Aorta (tissue), 5 donors: ENCODE results near the gene EFCAB8. TPM values are rescaled to one million over a fixed set of nuclear protein-coding genes. Genes with fewer than 3 reads are reported as not detected.

Source experiments
- ATAC-seq: fragments of 200-7000 bp; cut with Tn5 transposase; one replicate; pipeline ENCODE4 v1.9.1; 2022; ENCODE audit warnings: moderate library complexity; ENCODE audit not compliant: low FRiP score
- DNase-seq, 2 donors: peaks; one replicate each; pipeline ENCODE4 v3.0.0-alpha.2; 2020
- H3K27ac ChIP-seq, 2 donors: one replicate each; pipeline ENCODE4 v1.5.1; 2013; ENCODE audit warnings: low read length in 2 of 2, mild to moderate bottlenecking in 2 of 2, moderate library complexity in 2 of 2, control low read depth in 1 of 2, inconsistent platforms in 1 of 2, low read depth in 1 of 2
- H3K27me3 ChIP-seq, 2 donors: one replicate each; pipeline ENCODE4 v1.6.1; 2013; ENCODE audit warnings: control low read depth in 1 of 2, low read length in 1 of 2, mild to moderate bottlenecking in 1 of 2, moderate library complexity in 1 of 2; ENCODE audit not compliant: insufficient read depth in 2 of 2, control insufficient read depth in 1 of 2
- H3K36me3 ChIP-seq, 2 donors: one replicate each; pipeline ENCODE4 v1.6.1; 2013; ENCODE audit warnings: control low read depth in 1 of 2, low read length in 1 of 2, mild to moderate bottlenecking in 1 of 2; ENCODE audit not compliant: insufficient read depth in 2 of 2, control insufficient read depth in 1 of 2
- H3K4me1 ChIP-seq, 2 donors: one replicate each; pipeline ENCODE4 v1.6.1; 2013; ENCODE audit warnings: low read length in 2 of 2, control low read depth in 1 of 2, mild to moderate bottlenecking in 1 of 2, moderate library complexity in 1 of 2; ENCODE audit not compliant: insufficient read depth in 2 of 2, control insufficient read depth in 1 of 2
- H3K4me3 ChIP-seq, 2 donors: one replicate each; pipeline ENCODE4 v1.5.1; 2013; ENCODE audit warnings: low read length in 2 of 2, control low read depth in 1 of 2, mild to moderate bottlenecking in 1 of 2
- H3K9me3 ChIP-seq: one replicate; pipeline ENCODE4 v1.6.1; 2013; ENCODE audit warnings: mild to moderate bottlenecking, low read length; ENCODE audit not compliant: control insufficient read depth
- WGBS, 2 donors: extraction: QIAGEN DNeasy Blood & Tissue Kit; methylation state at CpG; one replicate each; pipeline ENCODE4 v1.1.7; 2013; 5-methylcytosine and 5-hydroxymethylcytosine counted together
- intact Hi-C, 2 donors: fragments of 100-400 bp; cut with DNase I; formaldehyde crosslinking; loops; one replicate each; pipeline versions ENCODE4 v1.14.2 to v1.15.0; 2022
- polyA plus RNA-seq, 2 donors: library from polyadenylated mRNA; stranded (reverse); fragments of 200-250 nt; gene quantifications; one replicate each; pipeline ENCODE4 v1.2.3, GENCODE V29; 2013
- total RNA-seq, 2 donors: library from RNA; stranded (reverse); fragmentation: NEBNext Ultra II Directional; extraction: Animal tissue kit (Norgen Biotek cat#: 25700); gene quantifications; one replicate each; pipeline ENCODE4 v1.2.1, GENCODE V29; 2021
- donor health status: healthy with polysubstance abuse.
- donor health status: Bipolar disorder and iron deficiency.
- donor health status: DM: no; HTN: no; CAD: no.
- donor health status: DM: no; HTN: no; CAD: no.
- donor health status: DM: yes; HTN: yes; CAD: no.

EFCAB8 gene
- total and polyA plus RNA-seq, 4 donors: 0.13 to 1.1 (median 0.81) TPM; not detected in 1

- Histone ChIP-seq H3K27ac (no peak overlapping the region), H3K4me1 (no peaks in the 10 kb centered on the region), H3K4me3 (no peak overlapping the region), H3K27me3 (no peaks in the 10 kb centered on the region), H3K9me3 (peaks cover 2% of the 10 kb centered on the region), H3K36me3 (no peaks in the 10 kb centered on the region)
- ATAC-seq: no peak
- DNase-seq: peak in 1 of 2 donors; percentile 32
- WGBS, 2 donors: 66 to 69% methylated on average over 12 of the region's 12 CpGs
- intact Hi-C loops: no loop called here
Observed at GRCh38 chr20:32918296-32918695, 59.6 kb downstream of the EFCAB8 start.

DNA sequence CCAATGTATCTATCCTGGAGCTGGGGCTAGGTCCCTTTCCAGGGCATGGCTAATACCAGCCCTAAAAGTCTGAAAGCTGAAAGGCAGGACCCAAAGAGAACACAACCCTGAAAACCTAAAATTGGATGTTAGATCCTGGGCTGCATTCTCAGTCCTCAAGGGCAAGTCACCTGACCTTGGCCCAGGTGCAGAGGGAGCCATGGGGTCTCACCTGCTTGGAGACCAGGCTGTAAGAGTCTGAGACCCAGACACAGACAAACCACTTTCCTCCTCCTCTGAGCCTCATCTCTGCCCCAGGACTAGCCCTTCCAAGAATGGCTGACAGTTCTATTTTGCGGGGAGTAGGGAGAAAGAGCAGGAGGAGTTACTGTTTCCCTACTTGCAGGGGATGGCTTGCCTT is 60.0 kb downstream of the EFCAB8 start:
- Histone ChIP-seq H3K27ac (no peak overlapping the region), H3K9me3 (peaks cover 2% of the 10 kb centered on the region), H3K4me1 (no peaks in the 10 kb centered on the region), H3K36me3 (no peaks in the 10 kb centered on the region), H3K4me3 (no peak overlapping the region), H3K27me3 (no peaks in the 10 kb centered on the region)
- ATAC-seq: no peak
- peak in 1 of 2 donors; percentile 31 for DNase-seq
- 79 to 89% methylated on average over 1 of the region's 1 CpG for WGBS, 2 donors
- intact Hi-C loops: no loop called here

GRCh38 chr20:32920066-32920465 is 61.3 kb downstream of the EFCAB8 start:
- Histone ChIP-seq H3K27ac (no peak overlapping the region), H3K36me3 (no peaks in the 10 kb centered on the region), H3K9me3 (no peaks in the 10 kb centered on the region), H3K4me1 (no peaks in the 10 kb centered on the region), H3K27me3 (no peaks in the 10 kb centered on the region), H3K4me3 (no peak overlapping the region)
- no peak for ATAC-seq
- WGBS, 2 donors: 91 to 92% methylated on average over 12 of the region's 12 CpGs
- peak in 1 of 2 donors; percentile 35 for DNase-seq
- intact Hi-C loops: no loop called here

DNA sequence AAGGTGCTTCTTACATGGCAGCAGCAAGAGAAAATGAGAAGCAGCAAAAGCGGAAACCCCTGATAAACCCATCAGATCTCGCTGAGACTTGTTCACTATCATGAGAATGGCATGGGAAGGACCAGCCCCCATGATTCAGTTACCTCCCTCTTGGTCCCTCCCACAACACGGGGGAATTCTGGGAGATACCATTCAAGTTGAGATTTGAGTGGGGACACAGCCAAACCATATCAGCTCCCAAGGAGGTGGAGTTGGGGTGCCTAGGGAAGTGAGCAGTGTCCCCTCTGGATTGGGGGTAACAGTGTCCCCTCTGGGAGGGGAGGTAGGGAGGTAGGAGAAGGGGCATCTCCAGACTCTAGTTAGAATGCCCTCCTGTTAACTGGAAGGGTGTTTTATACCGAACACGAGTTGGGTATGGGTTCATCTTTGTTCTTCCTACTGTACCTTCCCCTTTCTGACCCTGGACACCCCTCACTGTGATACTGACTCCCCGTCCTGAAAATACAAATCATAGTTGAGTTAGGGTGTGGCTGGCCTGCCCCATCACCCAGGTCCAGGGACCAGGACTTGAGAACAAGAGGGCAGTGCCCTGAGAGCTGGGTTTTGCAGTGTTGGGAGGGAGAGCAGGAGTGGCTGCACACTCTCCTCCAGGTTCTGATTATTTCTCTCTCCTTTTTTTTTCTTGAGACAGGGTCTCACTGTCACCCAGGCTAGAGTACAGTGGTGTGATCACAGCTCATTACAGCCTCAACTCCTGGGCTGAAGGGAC is 62.0 kb downstream of the EFCAB8 start:
- intact Hi-C loops: no loop called here
- DNase-seq: peak in 1 of 2 donors; percentile 16
- Histone ChIP-seq H3K4me3 (no peak overlapping the region), H3K4me1 (no peaks in the 10 kb centered on the region), H3K9me3 (no peaks in the 10 kb centered on the region), H3K36me3 (no peaks in the 10 kb centered on the region), H3K27ac (no peak overlapping the region), H3K27me3 (no peaks in the 10 kb centered on the region)
- ATAC-seq: no peak
- 84 to 86% methylated on average over 6 of the region's 6 CpGs for WGBS, 2 donors

GRCh38 chr20:32922466-32922865 is 63.7 kb downstream of the EFCAB8 start:
- 76 to 83% methylated on average over 3 of the region's 3 CpGs for WGBS, 2 donors
- intact Hi-C loops: no loop called here
- Histone ChIP-seq H3K4me3 (no peak overlapping the region), H3K27ac (no peak overlapping the region), H3K4me1 (no peaks in the 10 kb centered on the region), H3K36me3 (no peaks in the 10 kb centered on the region), H3K27me3 (no peaks in the 10 kb centered on the region), H3K9me3 (no peaks in the 10 kb centered on the region)
- ATAC-seq: no peak
- no peak for DNase-seq

- H3K4me1 ChIP-seq: no peaks in the 10 kb centered on the region
Observed at GRCh38 chr20:32924781-32925180, 66.1 kb downstream of the EFCAB8 start.

GRCh38 chr20:32925481-32926196 is 66.9 kb downstream of the EFCAB8 start:
- intact Hi-C loops: no loop called here
- Histone ChIP-seq H3K4me1 (no peaks in the 10 kb centered on the region), H3K36me3 (no peaks in the 10 kb centered on the region), H3K27ac (no peak overlapping the region), H3K4me3 (no peak overlapping the region), H3K27me3 (no peaks in the 10 kb centered on the region), H3K9me3 (no peaks in the 10 kb centered on the region)
- no peak for DNase-seq
- ATAC-seq: no peak
- 81 to 82% methylated on average over 17 of the region's 17 CpGs for WGBS, 2 donors

More at GRCh38 chr20:32924781-32925180, 66.1 kb downstream of the EFCAB8 start:
- intact Hi-C loops: no loop called here
- Histone ChIP-seq H3K27me3 (no peaks in the 10 kb centered on the region), H3K36me3 (no peaks in the 10 kb centered on the region), H3K9me3 (no peaks in the 10 kb centered on the region), H3K4me3 (no peak overlapping the region), H3K27ac (no peak overlapping the region)
- DNase-seq (no peak), ATAC-seq (no peak)
- WGBS, 2 donors: 92 to 100% methylated on average over 1 of the region's 1 CpG

DNA sequence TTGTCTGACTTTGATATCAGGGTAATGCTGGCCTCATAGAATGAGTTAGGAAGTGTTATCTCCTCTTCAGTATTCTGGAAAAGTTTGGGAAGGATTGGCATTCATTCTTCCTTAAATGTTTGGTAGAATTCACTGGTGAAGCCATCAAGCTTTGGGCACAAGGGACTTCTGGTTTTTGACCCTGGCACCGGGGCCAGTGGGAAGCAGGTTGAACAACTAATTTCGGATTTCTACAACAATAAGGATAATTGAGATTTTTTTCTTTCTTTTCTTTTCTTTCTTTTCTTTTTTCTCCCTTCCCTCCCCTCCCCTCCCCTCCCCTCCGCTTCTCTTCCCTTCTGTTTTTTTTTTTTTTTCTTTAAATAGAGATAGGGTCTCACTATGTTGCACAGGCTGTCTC is 70.4 kb downstream of the EFCAB8 start:
- Histone ChIP-seq H3K27ac (no peak overlapping the region), H3K4me1 (no peaks in the 10 kb centered on the region), H3K27me3 (no peaks in the 10 kb centered on the region), H3K36me3 (no peaks in the 10 kb centered on the region), H3K4me3 (no peak overlapping the region), H3K9me3 (no peaks in the 10 kb centered on the region)
- 82% methylated on average over 2 to 3 of the region's 3 CpGs for WGBS, 2 donors
- ATAC-seq: no peak
- intact Hi-C loops: no loop called here
- no peak for DNase-seq

- no peak overlapping the region for H3K4me3 ChIP-seq
- ATAC-seq: no peak
- no peaks in the 10 kb centered on the region for H3K27me3 ChIP-seq
- intact Hi-C loops: no loop called here
- H3K27ac ChIP-seq: no peak overlapping the region
- H3K9me3 ChIP-seq: no peaks in the 10 kb centered on the region
- no peaks in the 10 kb centered on the region for H3K36me3 ChIP-seq
- 83 to 84% methylated on average over 10 of the region's 10 CpGs for WGBS, 2 donors
- H3K4me1 ChIP-seq: no peaks in the 10 kb centered on the region
- no peak for DNase-seq
Observed at GRCh38 chr20:32930181-32930580, 71.5 kb downstream of the EFCAB8 start.
